ENCODE data around the gene JAM3.

Gene JAM3

GRCh38 chr11:134200688-134201087 is 131.8 kb downstream of the JAM3 start:
- Histone ChIP-seq H3K27me3 (replicated peaks; ENCODE audit: insufficient read depth, low read length) (no peaks in the 10 kb centered on the region), H3F3A (ENCODE audit: insufficient read depth, low read length) (no peaks in the 10 kb centered on the region), H3K79me2 (ENCODE audit: low read length) (peaks cover 25% of the 10 kb centered on the region), H3K9ac (ENCODE audit: low read length) (no peak overlapping the region), H2AFZ (ENCODE audit: low read length) (no peak overlapping the region), H3K4me1 (ENCODE audit: low read length) (no peaks in the 10 kb centered on the region), H4K20me1 (ENCODE audit: insufficient read depth, low read length) (no peaks in the 10 kb centered on the region), H3K27ac (ENCODE audit: low read length) (no peak overlapping the region), H3K36me3 (replicated peaks; ENCODE audit: insufficient read depth, low read length) (peaks cover 25% of the 10 kb centered on the region; the same call in 1 of the 2 replicates), H3K9me3 (replicated peaks; ENCODE audit: insufficient read depth, low read length) (no peaks in the 10 kb centered on the region), H3K4me3 (ENCODE audit: low read length) (no peak overlapping the region), H3K4me2 (ENCODE audit: low read depth, low read length) (no peak overlapping the region), H3K9me2 (replicated peaks; ENCODE audit: insufficient read depth, low read length) (no peaks in the 10 kb centered on the region)
- no peak for DNase-seq
- TF ChIP-seq EZH2phosphoT487 (IDR thresholded peaks at IDR 0.05; ENCODE audit: low read length) (no peak), CTCF (IDR thresholded peaks at IDR 0.05; ENCODE audit: low read length) (no peak), EZH2 (optimal IDR thresholded peaks at IDR 0.05; ENCODE audit: low read depth, low read length) (no peak)
